K562 (cell line): ENCODE data around the gene ARHGEF1. TPM values are rescaled to one million over a fixed set of nuclear protein-coding genes. Genes with fewer than 3 reads are reported as not detected.
A peak's percentile ranks its signal among the peaks of the same experiment; 100 is the strongest.

Experiments
- BACH1 ChIP-seq: fragments of 200-800 bp; sonication (Bioruptor generic); IDR thresholded peaks from 2 replicates; pipeline ENCODE4 v1.6.1; 2016; ENCODE audit warnings: missing genetic modification characterization, missing compliant biosample characterization
- ESRRB ChIP-seq: fragments of 250-450 bp; sonication (Bioruptor Pico); IDR thresholded peaks from 2 replicates; pipeline ENCODE4 v1.5.0; 2020; ENCODE audit warnings: mild to moderate bottlenecking, moderate library complexity, borderline replicate concordance
- GABPA ChIP-seq: fragments of 200-800 bp; sonication (Bioruptor generic); conservative IDR thresholded peaks from 2 replicates; pipeline ENCODE4 v1.6.1; 2016; ENCODE audit warnings: low read depth, missing genetic modification characterization, missing compliant biosample characterization
- GABPB2 ChIP-seq: fragments of 250-450 bp; sonication (Bioruptor Pico); conservative IDR thresholded peaks from 2 replicates; pipeline ENCODE4 v1.5.1; 2021; ENCODE audit warnings: mild to moderate bottlenecking
- KAT8 ChIP-seq: fragments of 450-650 bp; IDR thresholded peaks from 2 replicates; pipeline ENCODE4 v1.6.1; 2016; ENCODE audit warnings: low read depth, mild to moderate bottlenecking
- KDM5B ChIP-seq: fragments of 200-600 bp; sonication (generic); IDR thresholded peaks from 2 replicates; pipeline ENCODE4 v1.6.1; 2012; ENCODE audit warnings: low read depth, mild to moderate bottlenecking, moderate library complexity, low read length, control low read depth, inconsistent platforms; ENCODE audit not compliant: insufficient replicate concordance
- LCOR ChIP-seq: sonication (generic); formaldehyde crosslinking; IDR thresholded peaks from 2 replicates; pipeline ENCODE4 v1.8.0; 2022; ENCODE audit warnings: mild to moderate bottlenecking, missing genetic modification reagents
- MTA3 ChIP-seq: fragments of 450-650 bp; formaldehyde crosslinking; IDR thresholded peaks from 2 replicates; pipeline ENCODE4 v1.6.1; 2017; ENCODE audit warnings: mild to moderate bottlenecking, borderline replicate concordance
- NCOA2 ChIP-seq, 2 experiments: fragments of 450-650 bp; IDR thresholded peaks; 2 replicates each; pipeline ENCODE4 v1.6.1; 2018; ENCODE audit warnings: mild to moderate bottlenecking in 2 of 2, moderate library complexity in 1 of 2; ENCODE audit not compliant: partially characterized antibody in 2 of 2
- PHF20 ChIP-seq: fragments of 450-650 bp; IDR thresholded peaks from 2 replicates; pipeline ENCODE4 v1.6.1; 2018; ENCODE audit not compliant: partially characterized antibody
- PHF8 ChIP-seq: fragments of 200-600 bp; sonication (generic); IDR thresholded peaks from 2 replicates; pipeline ENCODE4 v1.6.1; 2012; ENCODE audit warnings: mixed run types, mild to moderate bottlenecking, inconsistent platforms, low read length, moderate library complexity, borderline replicate concordance
- POU5F1 ChIP-seq: fragments of 150-350 bp; IDR thresholded peaks from 2 replicates; pipeline ENCODE4 v1.6.1; 2014; ENCODE audit warnings: borderline replicate concordance, low read length, low read depth, mild to moderate bottlenecking; ENCODE audit not compliant: partially characterized antibody
- RB1 ChIP-seq: fragments of 450-650 bp; IDR thresholded peaks from 2 replicates; pipeline ENCODE4 v1.6.1; 2017; ENCODE audit warnings: low read depth, mild to moderate bottlenecking
- SP1 ChIP-seq: sonication (generic); formaldehyde crosslinking; IDR thresholded peaks from 2 replicates; pipeline ENCODE4 v1.8.1; 2022; ENCODE audit warnings: mild to moderate bottlenecking, missing genetic modification reagents
- SRSF9 ChIP-seq: fragments of 200-400 bp; formaldehyde crosslinking; IDR thresholded peaks from 2 replicates; pipeline ENCODE4 v1.6.1; 2017; ENCODE audit warnings: low read depth, low read length, borderline replicate concordance
- TAF1 ChIP-seq: IDR thresholded peaks from 2 replicates; pipeline ENCODE4 v1.6.1; 2011; ENCODE audit warnings: mild to moderate bottlenecking, low read length, moderate library complexity; ENCODE audit not compliant: insufficient read depth, control insufficient read depth, severe bottlenecking; ENCODE audit errors: extremely low read depth
- THRAP3 ChIP-seq: fragments of 450-650 bp; IDR thresholded peaks from 2 replicates; pipeline ENCODE4 v1.6.1; 2016; ENCODE audit warnings: mild to moderate bottlenecking, inconsistent platforms, borderline replicate concordance
- TRIM24 ChIP-seq, 2 experiments: fragments of 450-650 bp; IDR thresholded peaks; 2 replicates each; pipeline ENCODE4 v1.6.1; 2016
- ZFP1 ChIP-seq: fragments of 450-650 bp; formaldehyde crosslinking; IDR thresholded peaks from 2 replicates; pipeline ENCODE4 v1.4.0; 2020; ENCODE audit warnings: mild to moderate bottlenecking, mixed read lengths
- ZNF224 ChIP-seq: sonication (generic); formaldehyde crosslinking; IDR thresholded peaks from 2 replicates; pipeline ENCODE4 v1.8.0; 2022; ENCODE audit warnings: mild to moderate bottlenecking, missing genetic modification reagents
- ZNF263 ChIP-seq: sonication (generic); formaldehyde crosslinking; IDR thresholded peaks from 2 replicates; pipeline ENCODE4 v1.8.0; 2022; ENCODE audit warnings: mild to moderate bottlenecking, missing genetic modification reagents, borderline replicate concordance
- ZNF347 ChIP-seq: fragments of 450-650 bp; formaldehyde crosslinking; IDR thresholded peaks from 2 replicates; pipeline ENCODE4 v1.4.0; 2020; ENCODE audit warnings: low read depth, mild to moderate bottlenecking, moderate library complexity
- ZNF408 ChIP-seq: fragments of 250-450 bp; sonication (Bioruptor Pico); IDR thresholded peaks from 2 replicates; pipeline ENCODE4 v1.4.0; 2020; ENCODE audit warnings: low read depth, mild to moderate bottlenecking, moderate library complexity
- ZNF507 ChIP-seq: conservative IDR thresholded peaks from 2 replicates; pipeline ENCODE4 v1.6.1; 2017; ENCODE audit warnings: missing genetic modification characterization, missing compliant biosample characterization
- ZNF830 ChIP-seq: fragments of 250-450 bp; sonication (Bioruptor Pico); IDR thresholded peaks from 2 replicates; pipeline ENCODE4 v1.5.0; 2021; ENCODE audit warnings: mild to moderate bottlenecking
- polyA plus RNA-seq, 8 experiments: library from polyadenylated mRNA; depleted of rRNA in 4 of 8; stranded (reverse) in 5 of 8; unstranded in 3 of 8; fragments of >200 nt; fragmentation: Nextera tagmentation in 2 of 8; fragmentation: Illumina TruSeq in 1 of 8; extraction: Ambion mirVana in 2 of 8; extraction: Trizol in 1 of 8; gene quantifications; 2 replicates each; pipeline versions ENCODE4 v1.2.1 to v1.2.3, GENCODE V29; 2011 to 2014; ENCODE audit warnings: inconsistent platforms in 1 of 8, missing spikeins in 1 of 8
- total RNA-seq, 7 experiments: library from RNA; depleted of rRNA in 6 of 7; stranded (reverse); fragments of >200 nt in 6 of 7; fragmentation: Illumina TruSeq in 2 of 7; extraction: Trizol in 2 of 7; gene quantifications; 2 replicates each; pipeline versions ENCODE4 v1.2.1 to v1.2.3, GENCODE V29; 2011 to 2021; ENCODE audit warnings: low replicate concordance in 1 of 7
- TF ChIP-seq, protein P1 (sequence below): sonication (generic); formaldehyde crosslinking; IDR thresholded peaks from 2 replicates; pipeline ENCODE4 v1.8.0; 2022; ENCODE audit warnings: missing genetic modification reagents, mild to moderate bottlenecking, borderline replicate concordance
- TF ChIP-seq, protein P2 (sequence below): sonication (generic); formaldehyde crosslinking; IDR thresholded peaks from 2 replicates; pipeline ENCODE4 v1.8.0; 2022; ENCODE audit warnings: mild to moderate bottlenecking, low read depth, missing genetic modification reagents

The ARHGEF1 gene
- total and polyA plus RNA-seq, 9 of the 15 experiments (the other 6 are each of a cell fraction or from before 2014, with no cell fraction given): 1.9 to 149 (median 29.8) TPM

DNA sequence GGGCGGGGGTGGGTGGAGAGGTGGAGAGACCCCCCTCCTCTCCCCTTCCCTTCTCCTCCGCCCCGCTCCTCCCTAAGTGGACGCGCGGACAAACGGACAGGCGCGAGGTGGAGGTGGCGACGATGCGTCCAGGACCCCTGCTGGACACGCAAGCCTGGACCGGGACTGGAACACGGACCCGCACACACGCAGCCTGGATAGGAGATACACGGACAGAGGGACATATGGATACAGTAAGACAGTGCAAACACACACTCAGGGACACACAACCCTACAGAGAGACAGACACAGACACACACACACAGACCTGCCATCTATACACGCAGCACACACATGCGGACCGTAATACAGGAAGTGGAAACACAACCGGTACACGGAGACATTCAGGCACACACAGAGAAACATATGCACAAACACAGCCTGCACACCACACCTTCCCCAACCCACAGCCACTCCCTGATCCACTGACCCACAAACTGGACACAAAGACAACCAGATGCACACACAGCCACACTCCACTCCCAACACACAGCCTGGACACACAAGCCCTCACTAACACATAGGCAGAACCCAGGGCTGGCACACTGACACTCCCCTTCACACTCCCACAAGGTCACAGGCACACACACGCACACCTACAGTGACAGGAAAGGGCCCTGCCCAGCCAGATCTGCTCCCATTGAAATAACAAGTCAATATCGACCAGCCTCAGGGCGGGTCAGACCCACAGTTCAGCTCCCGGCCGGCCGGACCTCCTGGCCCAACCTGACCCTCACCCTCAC is 46.0 kb downstream of the ARHGEF1 start (continued):
- no peak for TF ChIP-seq THRAP3
- peak; percentile 40; the same call in 1 of the 2 replicates for TF ChIP-seq PHF8
- TF ChIP-seq TAF1: peak; percentile 33
- no peak for TF ChIP-seq ZNF263 (CRISPR knock-in tag)
- no peak for TF ChIP-seq NCOA2 (IDR thresholded peaks at IDR 0.05; ENCODE audit: partially characterized antibody in 2 of 2)
- TF ChIP-seq LCOR (CRISPR knock-in tag): no peak
- no peak for TF ChIP-seq KDM5B
- no peak for TF ChIP-seq GABPA (tag)
- no peak for TF ChIP-seq GABPB2 (CRISPR knock-in tag)
- TF ChIP-seq KAT8: no peak
- no peak for TF ChIP-seq ZNF830 (CRISPR knock-in tag)
- TF ChIP-seq, protein P1, sequence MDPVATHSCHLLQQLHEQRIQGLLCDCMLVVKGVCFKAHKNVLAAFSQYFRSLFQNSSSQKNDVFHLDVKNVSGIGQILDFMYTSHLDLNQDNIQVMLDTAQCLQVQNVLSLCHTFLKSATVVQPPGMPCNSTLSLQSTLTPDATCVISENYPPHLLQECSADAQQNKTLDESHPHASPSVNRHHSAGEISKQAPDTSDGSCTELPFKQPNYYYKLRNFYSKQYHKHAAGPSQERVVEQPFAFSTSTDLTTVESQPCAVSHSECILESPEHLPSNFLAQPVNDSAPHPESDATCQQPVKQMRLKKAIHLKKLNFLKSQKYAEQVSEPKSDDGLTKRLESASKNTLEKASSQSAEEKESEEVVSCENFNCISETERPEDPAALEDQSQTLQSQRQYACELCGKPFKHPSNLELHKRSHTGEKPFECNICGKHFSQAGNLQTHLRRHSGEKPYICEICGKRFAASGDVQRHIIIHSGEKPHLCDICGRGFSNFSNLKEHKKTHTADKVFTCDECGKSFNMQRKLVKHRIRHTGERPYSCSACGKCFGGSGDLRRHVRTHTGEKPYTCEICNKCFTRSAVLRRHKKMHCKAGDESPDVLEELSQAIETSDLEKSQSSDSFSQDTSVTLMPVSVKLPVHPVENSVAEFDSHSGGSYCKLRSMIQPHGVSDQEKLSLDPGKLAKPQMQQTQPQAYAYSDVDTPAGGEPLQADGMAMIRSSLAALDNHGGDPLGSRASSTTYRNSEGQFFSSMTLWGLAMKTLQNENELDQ (CRISPR knock-in tag): no peak
- TF ChIP-seq ZNF408 (CRISPR knock-in tag): no peak
- TF ChIP-seq ZNF347 (CRISPR knock-in tag): no peak
- no peak for TF ChIP-seq ESRRB
- no peak for TF ChIP-seq BACH1 (tag)
- TF ChIP-seq TRIM24 (IDR thresholded peaks at IDR 0.05): peak; percentile 27 to 35; a peak in 3 of 4 replicates
- peak; percentile 63; the same call in 1 of the 2 replicates for TF ChIP-seq ZNF224 (CRISPR knock-in tag)
- TF ChIP-seq RB1: no peak
- no peak for TF ChIP-seq ZFP1 (CRISPR knock-in tag)
- TF ChIP-seq POU5F1: no peak
- TF ChIP-seq MTA3: no peak; the same call in 1 of the 2 replicates
- no peak for TF ChIP-seq SRSF9
- TF ChIP-seq PHF20: peak; percentile 36
- TF ChIP-seq ZNF507: no peak
- no peak for TF ChIP-seq SP1
- TF ChIP-seq, protein P2, sequence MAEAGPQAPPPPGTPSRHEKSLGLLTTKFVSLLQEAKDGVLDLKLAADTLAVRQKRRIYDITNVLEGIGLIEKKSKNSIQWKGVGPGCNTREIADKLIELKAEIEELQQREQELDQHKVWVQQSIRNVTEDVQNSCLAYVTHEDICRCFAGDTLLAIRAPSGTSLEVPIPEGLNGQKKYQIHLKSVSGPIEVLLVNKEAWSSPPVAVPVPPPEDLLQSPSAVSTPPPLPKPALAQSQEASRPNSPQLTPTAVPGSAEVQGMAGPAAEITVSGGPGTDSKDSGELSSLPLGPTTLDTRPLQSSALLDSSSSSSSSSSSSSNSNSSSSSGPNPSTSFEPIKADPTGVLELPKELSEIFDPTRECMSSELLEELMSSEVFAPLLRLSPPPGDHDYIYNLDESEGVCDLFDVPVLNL: no peak
